Measurements from ENCODE around the gene WNT11. TPM values are rescaled to one million over a fixed set of nuclear protein-coding genes. Genes with fewer than 3 reads are reported as not detected.

WNT11 gene
- polyA plus RNA-seq, 1 donor (not counting 4 experiments of a cell fraction or from before 2014, with no cell fraction given), result not detected

GRCh38 chr11:76186776-76187279 is 19.5 kb downstream of the WNT11 start:
- dilution Hi-C loops (cut with MboI; ENCODE audit: extremely low pct_ligation_motif_present, low sequenced_read_pairs), result no loop called here
- TF ChIP-seq CTCF (optimal IDR thresholded peaks at IDR 0.05 in 1 of 3, IDR thresholded peaks at IDR 0.05 in 1 of 3, conservative IDR thresholded peaks at IDR 0.05 in 1 of 3; ENCODE audit: extremely low read depth in 1 of 3, insufficient read depth in 2 of 3, low read length in 3 of 3) (no peak), EZH2 (IDR thresholded peaks at IDR 0.05; ENCODE audit: low read length) (no peak)
- H3K4me2 ChIP-seq (ENCODE audit: control insufficient read depth, extremely low read depth, insufficient read depth, low read depth, low read length), result no peak overlapping the region
- H3K36me3 ChIP-seq (ENCODE audit: control insufficient read depth in 2 of 2, extremely low read depth in 1 of 2, insufficient read depth in 2 of 2, low read length in 2 of 2), result no peaks in the 10 kb centered on the region
- H2AFZ ChIP-seq (ENCODE audit: control insufficient read depth, low read length), result no peak overlapping the region
- no peak overlapping the region for H3K9ac ChIP-seq (ENCODE audit: control insufficient read depth, extremely low read depth, insufficient read depth, low read length)
- no peaks in the 10 kb centered on the region for H3K9me1 ChIP-seq (ENCODE audit: control insufficient read depth, extremely low read depth, insufficient read depth, low read length)
- no peak overlapping the region for H3K27ac ChIP-seq (ENCODE audit: control insufficient read depth, insufficient read depth, low read length)
- H3K79me2 ChIP-seq (ENCODE audit: control insufficient read depth, insufficient read depth, low read length), result no peaks in the 10 kb centered on the region
- no peak for DNase-seq (ENCODE audit: low read depth, low spot score)
- peaks cover 3% of the 10 kb centered on the region for H3K27me3 ChIP-seq (ENCODE audit: control insufficient read depth, extremely low read depth, insufficient read depth, low read length)
- no peak overlapping the region for H3K4me3 ChIP-seq (ENCODE audit: control insufficient read depth in 2 of 3, extremely low read depth in 1 of 3, insufficient read depth in 2 of 3, low read depth in 1 of 3, low read length in 3 of 3)
- FAIRE-seq, result no peak
- H3K9me3 ChIP-seq (ENCODE audit: control insufficient read depth, low read depth, low read length), result no peaks in the 10 kb centered on the region
- H4K20me1 ChIP-seq (ENCODE audit: control insufficient read depth, extremely low read depth, insufficient read depth, low read length), result no peaks in the 10 kb centered on the region
- H3K4me1 ChIP-seq (ENCODE audit: control insufficient read depth, extremely low read depth, insufficient read depth, low read length), result no peaks in the 10 kb centered on the region

- Histone ChIP-seq H3K4me1 (ENCODE audit: control insufficient read depth, extremely low read depth, insufficient read depth, low read length) (no peaks in the 10 kb centered on the region), H2AFZ (ENCODE audit: control insufficient read depth, low read length) (no peak overlapping the region), H3K27me3 (ENCODE audit: control insufficient read depth, extremely low read depth, insufficient read depth, low read length) (peaks cover 3% of the 10 kb centered on the region), H3K36me3 (ENCODE audit: control insufficient read depth in 2 of 2, extremely low read depth in 1 of 2, insufficient read depth in 2 of 2, low read length in 2 of 2) (no peaks in the 10 kb centered on the region), H4K20me1 (ENCODE audit: control insufficient read depth, extremely low read depth, insufficient read depth, low read length) (no peaks in the 10 kb centered on the region), H3K4me3 (ENCODE audit: control insufficient read depth in 2 of 3, extremely low read depth in 1 of 3, insufficient read depth in 2 of 3, low read depth in 1 of 3, low read length in 3 of 3) (no peak overlapping the region), H3K9me3 (ENCODE audit: control insufficient read depth, low read depth, low read length) (no peaks in the 10 kb centered on the region), H3K79me2 (ENCODE audit: control insufficient read depth, insufficient read depth, low read length) (no peaks in the 10 kb centered on the region), H3K4me2 (ENCODE audit: control insufficient read depth, extremely low read depth, insufficient read depth, low read depth, low read length) (no peak overlapping the region), H3K9me1 (ENCODE audit: control insufficient read depth, extremely low read depth, insufficient read depth, low read length) (no peaks in the 10 kb centered on the region), H3K27ac (ENCODE audit: control insufficient read depth, insufficient read depth, low read length) (no peak overlapping the region), H3K9ac (ENCODE audit: control insufficient read depth, extremely low read depth, insufficient read depth, low read length) (no peak overlapping the region)
- TF ChIP-seq EZH2 (IDR thresholded peaks at IDR 0.05; ENCODE audit: low read length), result no peak
- FAIRE-seq (no peak), DNase-seq (ENCODE audit: low read depth, low spot score) (no peak)
- dilution Hi-C loops (cut with MboI; ENCODE audit: extremely low pct_ligation_motif_present, low sequenced_read_pairs), result no loop called here
These were observed 20.3 kb downstream of the WNT11 start for GRCh38 chr11:76185931-76186401.

- Histone ChIP-seq H3K9ac (ENCODE audit: control insufficient read depth, extremely low read depth, insufficient read depth, low read length) (no peak overlapping the region), H3K36me3 (ENCODE audit: control insufficient read depth in 2 of 2, extremely low read depth in 1 of 2, insufficient read depth in 2 of 2, low read length in 2 of 2) (no peaks in the 10 kb centered on the region), H3K4me2 (ENCODE audit: control insufficient read depth, extremely low read depth, insufficient read depth, low read depth, low read length) (no peak overlapping the region), H3K4me1 (ENCODE audit: control insufficient read depth, extremely low read depth, insufficient read depth, low read length) (no peaks in the 10 kb centered on the region), H2AFZ (ENCODE audit: control insufficient read depth, low read length) (no peak overlapping the region), H3K27me3 (ENCODE audit: control insufficient read depth, extremely low read depth, insufficient read depth, low read length) (no peaks in the 10 kb centered on the region), H3K79me2 (ENCODE audit: control insufficient read depth, insufficient read depth, low read length) (no peaks in the 10 kb centered on the region), H3K4me3 (ENCODE audit: control insufficient read depth in 2 of 3, extremely low read depth in 1 of 3, insufficient read depth in 2 of 3, low read depth in 1 of 3, low read length in 3 of 3) (no peak overlapping the region), H3K9me1 (ENCODE audit: control insufficient read depth, extremely low read depth, insufficient read depth, low read length) (no peaks in the 10 kb centered on the region), H4K20me1 (ENCODE audit: control insufficient read depth, extremely low read depth, insufficient read depth, low read length) (no peaks in the 10 kb centered on the region), H3K9me3 (ENCODE audit: control insufficient read depth, low read depth, low read length) (no peaks in the 10 kb centered on the region), H3K27ac (ENCODE audit: control insufficient read depth, insufficient read depth, low read length) (no peak overlapping the region)
- DNase-seq (ENCODE audit: low read depth, low spot score), result no peak
- FAIRE-seq, result no peak
- dilution Hi-C loops (cut with MboI; ENCODE audit: extremely low pct_ligation_motif_present, low sequenced_read_pairs), result no loop called here
- TF ChIP-seq CTCF (optimal IDR thresholded peaks at IDR 0.05 in 1 of 3, IDR thresholded peaks at IDR 0.05 in 1 of 3, conservative IDR thresholded peaks at IDR 0.05 in 1 of 3; ENCODE audit: extremely low read depth in 1 of 3, insufficient read depth in 2 of 3, low read length in 3 of 3) (no peak), EZH2 (IDR thresholded peaks at IDR 0.05; ENCODE audit: low read length) (no peak)
These were observed 20.8 kb downstream of the WNT11 start for GRCh38 chr11:76185511-76185910.

Measured in keratinocyte (primary cell).